Measurements from ENCODE around the gene PKP4.
"Not testable (repeated sequence)": the region's sequence is repeated elsewhere in the genome, so short reads cannot be mapped to it uniquely, and the experiment has no call there.

Gene PKP4

DNA sequence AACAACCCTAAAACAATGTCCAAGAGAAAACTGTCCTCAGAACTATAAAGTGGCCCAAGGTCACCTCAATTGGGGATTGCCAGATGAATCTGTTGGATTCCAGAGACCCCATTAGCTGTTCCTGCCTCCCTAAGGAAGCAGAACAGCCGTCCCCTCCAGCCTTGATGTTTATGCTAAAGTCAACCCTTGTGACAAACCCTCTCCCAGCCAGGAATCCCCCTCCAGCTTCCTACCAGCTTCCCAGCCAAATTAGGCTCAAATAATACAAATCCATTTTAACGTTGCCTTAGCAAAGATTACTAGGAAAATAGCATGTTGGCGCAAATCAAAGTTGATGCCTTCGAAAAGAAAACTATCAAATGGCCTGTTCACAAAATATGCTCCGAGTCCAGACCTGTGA is 232.6 kb downstream of the PKP4 start:
- no peak for DNase-seq

DNA sequence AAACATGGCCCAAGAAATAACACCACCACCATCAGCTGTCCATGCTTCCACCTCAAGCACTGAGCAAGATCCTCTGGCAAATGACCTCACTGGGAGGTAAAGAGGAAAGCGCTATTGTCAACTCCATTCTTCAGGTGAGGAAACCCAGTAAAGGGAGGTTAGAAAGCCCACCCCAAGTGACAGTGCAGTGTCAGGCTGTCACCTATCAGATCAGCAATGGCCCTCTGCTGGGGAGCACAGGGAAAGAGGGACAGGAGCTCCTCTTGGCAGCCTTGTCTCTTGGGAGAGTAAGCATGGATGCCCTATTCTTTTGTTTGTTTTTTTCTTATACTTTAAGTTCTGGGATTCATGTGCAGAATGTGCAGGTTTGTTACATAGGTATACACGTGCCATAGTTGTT is 234.1 kb downstream of the PKP4 start:
- no peak for DNase-seq

DNA sequence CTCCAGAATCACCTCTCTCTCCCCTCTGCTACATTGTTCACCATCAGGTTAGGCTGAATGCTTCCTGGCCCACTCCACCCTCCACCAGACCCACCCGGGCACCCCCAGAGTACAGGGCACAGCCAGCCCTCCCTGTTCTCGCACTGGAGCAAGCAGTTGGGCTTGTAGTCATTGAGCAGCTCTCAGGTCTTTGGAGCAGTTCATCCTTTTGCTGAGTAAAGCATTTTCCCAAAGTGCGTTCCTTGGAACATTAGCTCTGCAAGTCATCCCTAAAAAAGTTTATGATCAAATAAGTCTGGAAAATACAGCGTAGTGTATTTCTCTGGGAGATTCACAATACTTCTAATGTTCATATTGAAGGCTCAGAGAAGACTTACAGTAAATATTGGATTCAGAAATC is 234.9 kb downstream of the PKP4 start:
- no peak for DNase-seq

DNA sequence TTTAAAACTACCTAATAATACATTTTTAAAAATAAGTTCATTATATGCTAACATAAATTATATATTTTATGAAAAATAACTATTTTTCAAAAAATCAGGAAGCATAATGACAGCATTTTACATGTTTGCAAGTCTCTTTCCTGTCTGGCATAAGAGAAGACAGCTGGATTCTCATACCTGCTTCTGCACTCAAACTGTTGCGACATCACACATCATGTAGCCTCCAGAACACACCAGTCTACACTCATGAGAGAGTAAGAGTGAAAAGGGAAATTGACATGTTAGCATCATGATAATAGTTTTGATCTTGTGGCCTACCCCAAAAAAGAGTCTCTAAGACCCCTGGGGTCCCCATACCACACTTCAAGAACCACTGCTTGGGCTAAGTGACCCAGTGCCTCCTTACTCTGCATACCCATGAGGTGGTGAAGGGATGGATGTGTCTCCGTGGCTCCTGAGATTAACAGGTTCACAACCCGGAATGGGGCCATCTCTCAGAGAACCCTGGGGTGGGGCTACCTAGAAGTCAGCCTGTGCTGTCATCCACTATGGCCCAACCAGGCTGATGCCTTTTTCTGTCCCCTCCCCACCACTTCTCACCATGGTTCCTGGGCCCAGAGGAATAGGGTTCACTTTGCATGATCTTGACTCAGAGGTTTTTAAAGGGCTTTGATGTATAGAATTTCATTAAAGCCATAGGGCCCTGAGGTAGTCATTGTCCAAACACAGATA is 235.8 kb downstream of the PKP4 start:
- DNase-seq = no peak

DNA sequence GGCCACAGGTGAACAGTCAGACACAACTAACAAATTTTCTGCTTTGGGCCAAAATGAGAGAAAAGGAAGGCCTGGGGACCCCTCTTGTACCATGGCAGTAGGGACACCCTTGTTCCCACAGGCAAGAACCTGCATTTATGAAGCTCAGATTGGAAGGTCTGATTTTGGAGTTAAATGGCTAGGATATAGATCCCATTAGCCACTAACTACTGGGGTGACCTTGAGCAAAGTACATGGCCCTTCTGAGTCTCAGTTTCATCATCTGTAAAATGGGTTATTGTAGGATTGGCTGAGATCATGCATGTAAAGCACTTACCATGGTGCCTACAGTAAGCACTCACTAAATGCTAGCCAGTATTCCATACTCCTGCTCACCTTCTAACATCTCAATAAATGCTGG is 236.7 kb downstream of the PKP4 start:
- no peak for DNase-seq

DNA sequence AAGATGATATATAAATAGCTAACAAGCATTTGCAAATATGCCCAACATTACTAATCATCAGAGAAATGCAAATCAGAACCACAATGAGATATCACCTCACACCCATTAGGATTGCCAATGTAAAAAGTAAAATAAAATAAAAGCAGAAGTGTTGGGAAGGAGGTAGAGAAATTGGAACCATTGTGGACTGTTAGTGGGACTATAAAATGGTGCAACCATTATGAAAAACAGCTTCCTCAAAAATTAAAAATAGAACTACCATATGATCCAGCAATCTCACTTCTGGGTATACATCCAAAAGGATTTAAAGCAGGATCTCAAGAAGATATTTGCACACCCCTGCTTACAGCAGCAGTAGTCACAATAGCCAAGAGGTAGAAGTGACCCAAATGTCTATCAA is 238.6 kb downstream of the PKP4 start:
- no peak for DNase-seq

DNA sequence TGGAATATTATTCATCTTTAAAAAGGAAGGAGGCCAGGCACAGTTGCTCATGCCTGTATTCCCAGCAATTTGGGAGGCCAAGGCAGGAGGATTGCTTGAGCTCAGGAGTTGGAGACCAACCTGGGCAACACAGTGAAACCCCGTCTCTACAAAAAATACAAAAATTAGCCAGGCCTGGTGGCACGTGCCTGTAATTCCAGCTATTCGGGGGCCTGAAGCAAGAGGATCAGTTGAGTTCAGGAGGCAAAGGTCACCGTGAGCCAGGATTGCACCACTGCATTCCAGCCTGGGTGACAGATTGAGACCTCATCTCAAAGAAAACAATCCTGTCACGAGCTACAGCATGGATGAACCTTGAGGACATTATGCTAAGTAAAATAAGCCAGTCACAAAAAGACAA is 239.0 kb downstream of the PKP4 start:
- DNase-seq = not testable (repeated sequence)

DNA sequence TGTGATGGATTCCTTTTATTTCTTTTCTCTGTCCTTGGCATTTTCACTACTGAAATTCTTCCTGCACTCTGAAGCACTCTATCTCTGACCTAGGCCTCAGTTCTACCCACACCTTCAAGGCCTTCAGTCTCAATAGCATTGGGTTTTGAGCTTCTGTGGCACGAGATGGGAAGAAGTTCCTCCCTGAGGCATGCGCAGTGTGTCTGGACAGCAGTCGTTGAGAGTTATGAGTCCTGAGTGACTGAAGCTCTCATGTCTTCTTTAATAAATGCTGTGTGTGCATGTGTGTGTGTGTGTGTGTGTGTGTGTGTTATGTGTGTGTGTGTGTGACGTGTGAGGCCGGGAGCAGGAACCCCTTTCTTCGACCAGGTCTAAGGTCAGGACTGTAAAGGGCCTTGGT is 242.6 kb downstream of the PKP4 start:
- DNase-seq = no peak

DNA sequence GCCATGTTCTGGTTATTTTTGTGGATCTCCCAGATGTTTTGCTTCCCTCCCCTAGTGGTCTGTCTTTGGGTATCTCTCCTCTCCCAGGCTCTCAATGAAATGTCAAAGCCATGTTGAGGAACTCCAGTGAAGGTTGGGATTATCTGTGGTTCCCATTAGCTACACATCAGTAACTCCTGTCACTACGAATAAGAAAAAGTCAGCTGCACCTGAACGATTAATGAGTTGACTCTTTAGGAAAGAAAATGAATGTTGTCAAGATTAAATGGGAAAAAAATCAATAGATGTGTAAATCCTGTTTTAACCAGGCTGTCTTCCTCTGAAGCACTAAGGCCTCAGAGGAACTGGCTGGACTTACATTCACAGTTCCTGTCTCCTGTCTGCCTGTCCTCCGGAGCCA is 244.3 kb downstream of the PKP4 start:
- no peak for DNase-seq

DNA sequence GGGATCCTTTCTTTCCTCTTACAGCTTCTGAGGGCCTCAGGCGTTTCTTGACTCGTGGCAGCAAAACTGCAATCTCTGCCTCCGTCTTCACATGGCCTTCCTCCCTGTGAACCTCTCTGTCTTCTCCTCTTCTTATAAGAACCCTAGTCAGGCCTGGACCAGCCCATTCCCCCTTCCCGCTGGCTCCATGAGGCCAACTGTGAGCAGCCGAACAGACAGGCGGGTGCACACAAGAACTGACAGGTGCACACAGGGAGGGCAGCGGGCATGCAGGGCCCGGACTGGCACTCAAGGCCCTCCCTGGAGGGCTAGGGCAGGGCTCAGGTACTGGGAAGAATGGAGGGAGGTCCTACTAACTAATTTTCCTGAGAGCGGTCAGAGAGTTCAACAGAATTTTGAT is 246.0 kb downstream of the PKP4 start:
- DNase-seq = no peak

DNA sequence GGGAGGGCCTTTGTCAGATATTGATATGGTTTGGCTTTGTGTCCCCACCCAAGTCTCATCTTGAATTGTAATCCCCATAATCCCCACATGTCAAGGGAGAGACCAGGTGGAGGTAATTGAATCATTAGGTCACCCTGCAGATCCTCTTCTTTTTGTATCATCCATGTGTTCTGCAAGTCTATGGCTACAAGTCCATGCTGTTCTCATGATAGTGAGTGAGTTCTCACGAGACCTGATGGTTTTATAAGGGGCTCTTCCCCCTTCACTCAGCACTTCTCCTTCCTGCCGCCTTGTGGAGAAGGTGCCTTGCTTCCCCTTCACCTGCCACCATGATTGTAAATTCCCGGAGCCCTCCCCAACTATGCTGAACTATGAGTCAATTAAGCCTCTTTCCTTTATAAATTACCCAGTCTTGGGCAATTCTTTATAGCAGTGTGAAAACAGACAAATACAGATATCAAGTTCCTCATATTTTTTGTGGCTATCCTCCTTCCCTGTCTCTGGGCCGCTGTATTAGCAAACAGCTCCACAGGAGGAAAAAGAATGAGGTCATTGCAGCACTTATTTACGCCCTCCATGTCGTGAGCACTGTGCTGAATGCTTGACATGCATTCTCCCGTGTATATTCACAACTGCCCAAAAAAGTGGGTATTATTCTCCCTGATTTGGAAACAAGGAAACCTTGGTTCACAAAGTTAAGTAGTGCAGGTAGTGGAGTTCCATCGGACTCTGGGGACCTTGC is 248.1 kb downstream of the PKP4 start:
- not testable (repeated sequence) for DNase-seq

DNA sequence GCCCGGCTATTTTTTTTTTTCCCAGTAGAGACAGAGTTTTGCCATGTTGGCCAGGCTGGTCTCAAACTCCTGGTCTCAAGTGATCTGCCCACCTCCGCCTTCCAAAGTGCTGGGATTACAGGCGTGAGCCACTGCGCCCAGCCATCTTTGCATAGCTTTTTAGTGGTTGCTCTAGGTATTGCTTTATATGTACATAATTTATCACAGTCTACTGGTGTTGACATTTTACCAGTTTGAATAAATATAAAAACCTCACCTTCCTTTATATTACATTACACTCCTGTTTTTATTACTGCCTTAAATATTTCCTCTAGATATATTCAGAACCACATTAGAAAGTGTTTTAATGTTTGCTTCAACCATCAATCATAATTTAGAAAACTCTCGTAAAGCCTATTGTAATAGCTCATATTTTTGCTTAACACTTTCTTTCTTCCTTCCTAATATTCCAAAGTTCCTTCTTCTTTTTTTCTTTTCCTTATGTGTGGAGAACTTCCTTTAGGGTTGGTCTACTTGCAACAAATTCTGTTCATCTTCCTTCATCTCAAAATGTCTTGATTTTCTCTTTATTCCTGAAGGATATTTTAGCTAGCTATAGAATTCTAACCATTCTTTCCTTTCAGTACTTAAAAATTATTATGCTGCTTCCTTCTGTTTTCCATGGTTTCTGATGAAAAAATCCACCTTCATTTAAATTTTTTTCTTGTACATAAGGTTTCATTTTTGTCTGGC is 256.2 kb downstream of the PKP4 start:
- no peak for DNase-seq

DNA sequence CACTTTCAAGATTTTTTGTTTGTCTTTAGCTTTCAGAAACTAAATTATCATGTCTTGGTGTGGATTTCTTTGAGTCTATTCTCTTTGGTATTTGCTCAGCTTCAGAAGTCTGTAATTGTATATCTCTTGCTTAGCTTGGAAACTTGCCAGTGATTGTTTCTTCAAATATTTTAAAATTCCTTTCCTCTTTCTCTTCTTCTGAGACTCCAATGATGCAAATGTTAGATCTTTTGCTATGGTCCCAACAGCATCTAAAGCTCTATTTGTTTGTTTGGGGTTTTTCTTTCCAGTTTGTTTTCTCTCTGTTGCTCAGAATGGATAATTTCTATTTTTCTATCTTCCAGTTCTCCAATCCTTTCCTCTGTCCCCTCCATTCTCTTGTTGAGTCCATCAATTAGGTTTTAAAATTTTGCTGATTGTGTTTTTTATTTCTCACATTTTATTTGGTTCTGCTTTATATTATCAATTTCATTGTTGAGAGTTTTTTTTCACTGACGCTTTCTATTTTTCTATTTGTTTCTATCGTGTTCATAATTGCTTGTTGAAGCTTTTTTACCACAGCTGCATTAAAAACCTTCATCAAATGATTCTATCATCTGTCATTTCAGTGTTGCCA is 256.9 kb downstream of the PKP4 start:
- DNase-seq = no peak

DNA sequence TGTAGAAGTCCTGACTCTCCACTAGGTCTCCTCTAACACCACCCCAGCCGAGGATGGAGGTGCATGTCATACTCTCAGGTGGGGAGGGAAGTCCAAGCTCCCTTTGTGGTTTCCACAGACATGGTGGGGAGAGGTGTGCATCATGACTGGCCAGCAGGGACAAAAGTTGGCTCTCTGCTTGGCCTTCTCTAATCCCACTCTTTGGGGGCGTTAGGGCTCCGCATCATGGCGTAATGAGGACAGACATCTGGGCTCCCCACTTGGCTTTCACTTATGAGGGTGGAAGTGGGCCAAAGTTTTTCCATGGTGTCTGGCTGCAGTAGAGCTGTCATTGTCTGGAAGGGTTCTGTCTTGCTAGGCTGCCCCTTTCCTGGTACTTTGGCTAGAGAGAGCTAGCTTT is 257.7 kb downstream of the PKP4 start:
- no peak for DNase-seq

DNA sequence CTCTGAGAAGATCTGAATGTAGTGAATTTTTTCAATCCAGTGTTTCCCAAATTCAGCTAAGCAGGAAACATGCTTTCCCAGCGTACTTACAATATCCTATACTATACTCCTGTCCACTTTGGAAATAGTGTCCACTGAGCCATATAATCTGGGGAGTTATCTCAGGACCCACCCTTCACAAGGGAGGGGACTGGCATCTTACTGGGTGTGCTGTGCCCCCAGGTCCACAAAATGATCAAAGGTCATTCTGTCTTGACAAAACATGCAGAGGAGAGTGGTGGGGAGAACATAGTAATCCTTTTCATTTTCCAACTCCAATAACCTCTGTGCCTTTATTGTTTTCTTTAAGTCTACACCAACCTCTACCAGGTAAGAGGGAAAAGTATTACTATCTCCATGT is 258.6 kb downstream of the PKP4 start:
- no peak for DNase-seq

DNA sequence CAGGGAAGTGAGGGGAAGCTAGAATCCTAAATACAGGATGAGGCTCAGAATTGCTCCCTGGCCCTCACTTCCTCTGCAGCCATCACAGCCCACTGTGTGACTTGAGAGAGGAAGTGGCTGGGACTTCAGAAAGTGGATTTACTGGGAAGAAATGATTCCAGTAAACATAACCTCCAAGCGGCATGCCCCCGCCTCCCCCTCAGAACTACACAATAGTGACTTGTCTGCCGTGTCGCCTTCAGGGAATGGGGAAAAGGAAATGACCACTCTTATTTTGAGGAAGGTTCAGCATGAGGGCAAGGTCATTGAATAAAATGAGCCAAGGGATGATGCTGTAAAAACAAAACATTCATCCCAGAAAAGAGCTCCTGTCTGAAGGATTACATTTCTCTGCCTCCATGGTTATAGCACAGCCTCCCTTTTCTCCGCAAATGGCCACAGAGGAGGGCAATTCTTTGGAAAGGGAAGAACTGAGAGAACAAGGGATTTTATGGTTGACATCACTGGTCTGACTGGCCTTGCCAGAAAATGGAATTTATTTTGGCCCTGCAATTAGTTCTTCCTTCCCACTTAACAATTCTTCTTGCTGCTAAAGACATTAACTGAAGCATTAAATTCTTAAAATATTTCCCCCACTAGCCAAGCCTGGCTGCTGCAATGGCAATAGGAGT is 259.5 kb downstream of the PKP4 start:
- DNase-seq = no peak

DNA sequence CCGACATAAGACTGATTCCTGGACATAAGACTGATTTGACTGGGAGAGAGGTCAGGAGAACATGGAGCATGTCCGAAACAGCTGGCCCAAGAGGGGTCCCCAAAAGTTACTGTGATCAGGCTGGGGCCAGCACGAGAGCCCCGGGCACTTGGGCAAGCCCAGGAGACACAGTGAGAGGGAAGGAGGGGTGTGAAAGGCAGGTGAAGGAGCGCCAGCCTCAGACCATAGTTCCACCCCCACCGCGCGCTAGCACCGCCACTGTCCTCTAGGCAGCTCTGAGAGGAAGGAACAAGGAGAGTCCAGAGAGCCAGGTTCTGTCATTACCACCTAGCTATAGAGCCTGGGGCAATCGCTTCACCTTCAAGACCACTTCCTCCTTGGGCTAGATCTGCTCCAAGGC is 260.2 kb downstream of the PKP4 start:
- DNase-seq = no peak

DNA sequence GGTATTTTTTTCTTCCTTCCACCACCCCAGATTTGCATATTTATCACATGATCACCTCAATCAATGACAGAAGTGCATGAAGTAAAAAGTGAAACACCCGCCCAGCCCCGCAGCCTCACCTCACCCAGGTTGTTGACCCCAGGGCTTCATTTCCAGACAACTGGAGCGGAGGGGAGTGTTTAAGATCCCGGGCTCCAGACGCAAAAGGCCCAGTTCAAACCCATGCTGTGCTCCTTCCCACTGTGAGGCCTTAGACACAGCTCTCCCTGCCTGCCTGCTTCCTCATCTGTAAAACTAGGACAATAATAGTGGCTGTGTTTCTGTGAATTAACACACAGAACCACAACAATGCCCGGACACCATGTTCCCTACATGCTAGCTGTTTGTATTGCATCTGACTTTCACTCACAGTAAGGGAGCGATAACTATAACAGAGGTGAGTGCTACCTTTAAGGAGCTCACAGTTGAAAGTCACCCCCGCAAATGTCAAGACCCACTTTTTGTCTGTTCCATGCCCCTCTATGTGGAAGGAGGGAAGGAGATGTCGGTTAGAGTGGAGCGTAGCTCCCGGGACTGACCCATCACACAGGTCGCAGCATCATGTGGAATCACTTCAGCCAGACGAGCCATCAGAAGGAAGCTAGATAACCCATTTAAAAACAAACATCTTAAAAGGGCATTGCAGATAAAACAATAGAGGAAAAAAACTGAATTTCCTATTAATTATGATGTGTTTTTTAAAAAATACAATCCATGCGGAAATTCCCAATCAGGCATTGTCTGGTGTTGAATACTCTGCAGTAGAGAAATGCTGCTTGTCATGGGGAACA is 260.8 kb downstream of the PKP4 start:
- no peak for DNase-seq

DNA sequence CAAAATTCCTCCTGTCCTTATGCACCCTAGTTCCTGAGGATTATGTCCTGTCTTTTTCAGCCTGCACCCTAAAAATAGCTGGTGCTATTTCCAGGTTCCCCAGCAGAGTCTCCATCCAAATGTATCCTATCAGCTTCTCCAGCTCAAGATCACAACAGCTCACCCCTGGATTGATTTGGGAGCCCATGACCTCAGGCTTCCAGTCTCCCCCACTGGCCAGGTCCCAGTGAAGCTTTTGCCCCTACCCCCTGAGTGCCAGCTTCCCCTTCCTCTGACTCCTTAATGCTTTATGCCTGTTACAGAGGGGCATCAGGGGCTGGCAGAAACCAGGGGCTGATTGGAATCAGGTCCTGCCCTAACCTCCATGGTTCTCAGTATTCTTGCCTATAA is 261.4 kb downstream of the PKP4 start:
- no peak for DNase-seq

DNA sequence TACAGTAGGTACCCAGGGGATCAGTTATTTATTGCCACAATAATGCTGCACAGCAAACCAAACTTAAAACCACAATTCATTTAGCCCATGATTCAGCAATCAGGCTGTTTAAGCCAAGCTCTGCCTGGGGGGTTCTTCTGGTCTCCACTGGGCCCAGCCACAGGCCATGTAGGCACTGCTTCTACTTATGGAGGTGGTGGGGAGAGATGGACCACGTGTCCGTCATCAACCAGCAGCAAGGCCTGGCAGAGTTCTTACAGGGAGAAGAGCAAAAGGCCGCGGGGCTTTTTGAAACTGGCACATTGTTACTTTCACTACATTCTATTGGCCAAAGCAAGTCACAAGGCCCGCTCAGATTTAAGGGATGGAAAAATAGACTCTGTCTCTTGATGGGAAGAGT is 262.1 kb downstream of the PKP4 start:
- no peak for DNase-seq

DNA sequence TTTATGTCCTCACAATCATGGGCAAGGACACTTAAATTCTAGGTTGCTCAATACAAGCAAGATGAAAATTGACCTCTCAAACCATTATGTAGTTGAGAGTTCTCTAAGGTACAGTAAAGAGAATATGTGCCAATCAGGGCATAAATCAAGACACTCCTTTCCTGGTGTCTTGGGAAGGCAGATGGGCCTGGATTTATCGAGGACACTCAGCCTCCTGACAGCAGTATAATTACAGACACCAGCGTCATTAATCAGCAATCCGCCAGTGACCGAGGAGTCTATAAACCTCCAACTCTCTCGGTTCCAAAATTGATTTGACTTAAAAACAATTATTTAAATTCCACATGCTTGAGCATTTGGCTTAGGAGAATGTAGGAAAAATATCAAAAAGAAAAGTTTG is 262.7 kb downstream of the PKP4 start:
- no peak for DNase-seq

Measured in CD4-positive, alpha-beta T cell treated with Interleukin-10 for 1 hour (primary cell).